HG02610 (cell line): ENCODE data around the gene FBXO36.
"Not testable (repeated sequence)": the region's sequence is repeated elsewhere in the genome, so short reads cannot be mapped to it uniquely, and the experiment has no call there.

Experiments
- ATAC-seq: cut with Tn5 transposase; IDR thresholded peaks from one replicate; pipeline ENCODE4 v1.9.1; 2021; ENCODE audit warnings: mild to moderate bottlenecking, moderate library complexity; ENCODE audit not compliant: unreplicated experiment

FBXO36 gene, protein sequence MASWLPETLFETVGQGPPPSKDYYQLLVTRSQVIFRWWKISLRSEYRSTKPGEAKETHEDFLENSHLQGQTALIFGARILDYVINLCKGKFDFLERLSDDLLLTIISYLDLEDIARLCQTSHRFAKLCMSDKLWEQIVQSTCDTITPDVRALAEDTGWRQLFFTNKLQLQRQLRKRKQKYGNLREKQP

DNA sequence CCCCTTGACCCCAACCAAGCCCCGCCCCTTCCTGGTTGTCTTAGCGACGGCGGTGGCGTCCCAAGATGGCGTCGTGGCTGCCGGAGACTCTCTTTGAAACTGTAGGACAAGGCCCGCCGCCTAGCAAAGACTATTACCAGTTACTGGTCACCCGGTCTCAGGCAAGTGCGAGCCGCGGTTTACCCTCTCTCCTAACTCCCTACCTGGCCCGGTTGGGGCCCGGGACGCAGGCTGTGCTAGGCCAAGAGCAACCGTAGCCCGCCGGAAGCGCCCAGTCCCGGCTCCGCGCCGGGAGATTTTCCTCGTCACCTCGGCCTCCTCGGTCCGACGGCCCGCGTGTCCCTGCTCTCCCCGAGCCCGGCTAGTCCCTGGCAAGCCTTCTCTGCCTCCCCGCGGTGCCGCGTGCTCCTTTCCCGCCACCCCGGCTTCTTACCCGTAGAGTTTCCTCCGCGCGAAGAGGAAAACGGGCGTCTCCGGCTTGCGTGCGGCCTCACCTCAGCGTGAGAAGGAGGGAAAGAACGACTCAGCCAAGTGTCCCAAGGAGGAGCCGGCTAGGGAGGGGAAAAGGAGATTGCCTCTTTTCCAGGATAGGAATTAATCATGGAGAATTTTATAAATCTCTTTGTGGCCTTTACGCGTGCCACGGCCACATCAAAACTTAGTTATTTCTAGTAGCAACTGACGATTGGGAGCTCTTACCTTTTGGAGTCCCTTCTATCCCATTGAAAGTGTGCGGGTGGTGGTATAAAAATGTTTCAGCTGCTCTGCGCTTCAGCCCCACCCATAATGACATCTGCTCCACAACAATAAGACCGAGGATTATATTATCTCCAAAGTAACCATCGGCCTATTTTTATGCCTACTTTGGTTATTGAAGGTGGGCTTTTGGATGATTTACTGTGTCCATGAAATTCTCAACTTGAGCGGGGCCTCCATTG, at the start of gene FBXO36:
Gene FBXO36, plus strand, starts transcription at position 55 of the 938 bp plus-strand sequence. Its CDS starts 11 bp downstream, at position 66.
- peak; percentile 67 for ATAC-seq

DNA sequence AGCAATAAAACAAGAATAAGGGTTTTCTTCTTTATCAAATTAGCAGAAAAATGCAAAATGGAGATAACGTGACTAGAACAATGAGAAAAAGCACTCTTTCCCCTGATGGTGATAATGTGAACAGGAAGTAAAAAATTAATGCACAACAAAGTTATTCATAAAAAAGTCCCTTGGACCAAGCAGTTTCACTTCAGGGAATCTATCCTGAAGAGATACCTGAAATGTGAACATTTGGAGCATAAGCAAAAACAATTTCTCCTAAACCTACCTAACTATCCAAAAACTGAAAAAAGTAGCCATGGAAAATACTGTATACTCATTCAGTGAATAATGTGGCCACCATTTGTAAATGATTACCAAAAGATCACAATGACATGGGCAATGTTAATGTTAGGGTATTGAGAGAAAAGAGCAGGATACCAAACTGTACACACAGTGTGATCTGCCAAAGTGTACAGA, 49.2 kb upstream of the FBXO36 start:
- peak; percentile 74 for ATAC-seq

DNA sequence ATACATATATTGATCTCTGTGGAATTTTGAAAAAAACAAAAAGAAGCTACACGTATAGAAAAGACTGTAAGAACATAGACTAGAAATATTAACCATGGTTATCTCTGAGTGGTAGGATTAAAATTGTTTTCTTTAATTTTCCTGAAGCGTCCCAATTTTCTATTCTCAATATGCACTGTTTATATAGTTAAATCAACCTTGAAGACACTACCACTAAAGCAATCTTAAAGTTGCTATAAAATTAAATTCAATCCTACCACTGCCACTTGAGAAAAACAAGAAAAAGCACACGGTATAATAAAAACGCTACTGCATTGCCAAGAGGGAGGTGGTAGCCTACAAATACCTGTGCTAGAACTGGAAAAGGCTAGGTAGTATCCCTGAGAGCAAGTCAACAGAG, 47.7 kb upstream of the FBXO36 start:
- ATAC-seq, result no peak

DNA sequence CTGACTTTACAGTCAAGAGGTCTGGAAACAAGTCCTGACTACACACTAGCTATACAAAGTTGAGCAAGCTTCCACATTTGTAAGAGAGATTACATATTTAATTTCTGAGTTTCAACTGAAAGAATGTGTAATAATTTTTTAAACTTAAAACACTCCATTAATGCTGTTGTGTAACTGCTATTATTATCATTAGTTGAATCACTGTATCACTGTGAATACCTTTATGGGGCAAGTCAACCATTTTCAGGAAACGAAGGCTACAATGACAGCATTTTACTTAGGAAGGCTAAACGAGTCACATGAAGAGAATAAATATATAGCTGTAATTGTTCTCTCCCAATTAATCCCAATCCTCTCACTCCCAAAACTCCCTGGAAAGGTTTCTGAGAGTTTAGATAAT, 46.8 kb upstream of the FBXO36 start:
- ATAC-seq, result no peak

DNA sequence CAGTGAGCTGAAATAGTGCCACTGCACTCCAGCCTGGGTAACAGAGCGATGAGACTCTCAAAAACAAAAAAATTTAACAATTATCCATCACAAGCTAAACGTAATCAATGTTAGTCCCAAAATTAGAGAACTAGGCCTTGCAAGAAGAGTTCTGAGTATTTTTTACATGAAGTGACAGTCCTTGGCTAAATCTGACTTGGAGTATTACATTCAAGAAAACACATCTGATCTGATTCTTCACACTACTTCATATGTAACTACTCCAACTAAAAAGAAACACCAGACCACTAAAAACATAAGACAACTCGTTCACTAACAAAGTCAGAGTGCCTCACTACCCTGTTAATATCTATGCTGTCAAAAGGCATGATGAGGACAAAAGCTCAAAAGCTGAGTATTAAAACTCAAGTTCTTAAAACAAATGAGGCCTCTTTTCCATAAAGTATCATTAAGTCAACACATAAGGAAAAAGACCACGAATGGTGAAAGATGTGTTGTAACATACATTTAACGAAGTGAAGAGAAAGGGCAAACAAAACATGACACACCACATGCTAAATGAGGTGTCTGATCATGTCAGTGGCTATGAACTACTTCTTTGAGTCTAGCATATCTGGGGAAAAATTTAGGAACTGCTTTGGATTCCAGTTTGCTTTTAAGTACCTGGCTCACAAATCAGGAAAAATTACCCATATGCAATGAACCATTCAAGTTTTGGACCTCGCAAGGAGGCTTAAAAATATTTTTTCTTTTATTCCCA, 42.9 kb upstream of the FBXO36 start:
- no peak for ATAC-seq

DNA sequence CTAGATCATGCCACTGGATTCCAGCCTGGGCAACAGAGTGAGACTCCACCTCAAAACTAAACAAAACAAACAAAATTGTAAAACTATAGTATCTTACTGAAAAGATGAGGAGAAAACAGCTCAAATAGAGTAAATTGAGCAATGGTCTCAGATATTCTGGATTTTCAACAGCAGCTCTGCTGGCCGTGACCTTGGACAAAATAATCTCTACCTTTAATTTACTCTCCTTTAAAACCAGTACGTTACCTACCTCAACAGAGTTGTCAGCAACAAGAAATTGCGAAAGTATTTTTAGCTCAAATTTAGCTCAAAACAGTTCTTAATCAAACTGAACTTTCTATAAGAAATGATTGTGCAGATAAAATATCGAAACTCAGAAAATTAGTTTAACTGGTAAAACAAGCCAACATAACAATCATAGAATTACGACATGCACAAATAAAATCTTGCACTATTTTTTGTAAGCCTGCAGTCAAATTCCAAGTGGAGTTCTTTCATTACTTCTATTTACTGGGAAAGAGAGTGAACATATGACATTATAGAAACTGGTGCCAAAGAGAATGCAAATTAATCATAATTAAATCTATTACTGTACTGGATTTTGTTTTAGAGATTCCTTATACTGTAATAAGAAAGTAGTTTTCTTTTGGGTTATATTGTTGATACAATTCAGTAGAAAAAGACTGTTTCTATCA, 41.3 kb upstream of the FBXO36 start:
- ATAC-seq, result no peak

DNA sequence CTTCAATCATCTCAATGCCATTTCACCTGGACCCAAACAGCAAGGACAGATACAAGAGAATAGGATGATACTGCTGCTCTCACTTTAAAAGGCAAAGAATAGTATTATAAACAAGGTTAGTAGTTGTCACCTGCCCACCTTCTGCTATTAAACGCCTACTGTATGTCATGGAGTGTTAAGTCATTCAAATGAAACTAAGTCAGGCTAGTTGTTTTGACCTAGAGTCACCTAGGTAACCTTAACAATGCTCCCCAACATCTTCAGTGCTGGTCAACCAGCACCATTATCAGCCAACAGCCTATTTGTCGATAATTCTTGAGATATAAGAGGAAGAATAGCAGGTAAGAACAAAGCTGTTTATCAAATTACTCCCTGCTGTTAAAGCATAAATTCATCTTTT, 39.7 kb upstream of the FBXO36 start:
- no peak for ATAC-seq

DNA sequence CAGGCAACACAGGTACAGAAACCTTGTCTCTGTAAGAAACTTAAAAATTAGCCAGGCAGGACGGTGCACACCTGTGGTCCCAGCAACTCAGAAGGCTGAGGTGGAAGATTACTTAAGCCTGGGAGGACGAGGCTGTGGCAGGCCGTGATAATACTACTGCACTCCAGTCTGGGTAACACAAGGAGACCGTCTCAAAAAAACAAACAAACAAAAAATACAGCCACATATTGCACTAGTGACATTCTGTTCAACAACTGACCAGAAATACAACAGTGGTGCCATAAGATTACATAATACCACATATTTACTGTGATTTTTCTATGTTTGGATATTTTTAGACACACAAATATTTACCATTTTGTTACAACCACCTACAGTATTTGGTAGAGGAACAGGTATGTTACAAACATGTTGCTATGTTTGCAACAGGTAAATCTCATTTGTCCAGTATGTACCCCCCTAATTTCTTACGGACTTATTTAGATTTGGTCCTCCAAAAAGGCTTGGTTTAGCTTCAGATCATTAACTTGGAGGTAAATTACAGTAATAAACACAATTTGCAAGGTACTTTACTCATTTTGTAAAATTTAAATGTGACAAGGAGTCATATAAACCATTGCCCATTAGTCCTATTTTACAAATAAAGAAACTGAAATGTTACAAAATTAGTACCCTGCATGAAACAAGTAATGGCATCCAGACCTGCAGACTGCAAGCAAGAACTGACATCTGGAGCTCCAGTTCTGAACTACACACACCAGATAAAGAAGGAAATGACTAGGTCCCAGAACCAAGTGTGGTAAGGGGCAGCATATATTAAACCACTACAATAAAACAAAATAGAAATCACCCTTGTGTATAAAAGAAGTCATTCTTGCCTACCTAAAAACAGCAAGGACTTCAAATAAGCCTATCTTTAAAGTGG, 37.3 kb upstream of the FBXO36 start:
- peak; percentile 88 for ATAC-seq

DNA sequence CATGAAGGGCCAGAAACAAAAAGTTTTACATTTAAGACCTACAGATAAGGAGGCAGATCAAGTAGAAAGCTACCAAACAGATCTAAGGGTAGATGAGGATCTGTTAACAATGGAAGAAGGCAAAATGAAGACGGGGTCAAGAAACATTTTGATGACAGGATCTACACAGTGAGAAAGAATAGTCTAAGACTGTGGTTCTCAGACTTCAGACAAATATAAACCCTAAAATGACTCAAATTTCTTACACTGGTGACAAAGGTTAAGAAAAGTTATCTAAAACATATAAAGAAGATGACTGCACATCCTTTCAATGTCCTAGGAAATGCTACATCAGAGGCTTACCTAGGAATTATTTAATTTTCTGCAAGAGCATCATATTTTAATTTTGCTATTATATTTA, 34.9 kb upstream of the FBXO36 start:
- no peak for ATAC-seq

DNA sequence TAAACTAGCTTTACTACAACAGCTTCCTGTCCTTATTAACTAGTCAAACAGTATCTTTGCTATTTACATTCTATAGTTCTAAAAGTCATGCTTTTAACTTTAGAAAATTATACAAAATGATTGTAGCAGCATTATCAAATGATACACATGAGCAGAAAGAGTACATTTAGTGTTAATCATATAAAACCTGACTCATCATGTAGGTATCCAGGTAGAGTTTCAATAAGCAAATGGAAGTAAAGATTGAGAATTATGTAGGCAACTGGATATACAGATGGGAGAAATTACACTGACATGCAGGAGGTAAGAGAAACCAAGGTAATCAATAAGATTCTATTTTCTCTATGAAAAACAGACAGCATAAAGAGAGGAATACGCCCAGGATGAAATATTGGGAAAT, 34.3 kb upstream of the FBXO36 start:
- ATAC-seq, result no peak

DNA sequence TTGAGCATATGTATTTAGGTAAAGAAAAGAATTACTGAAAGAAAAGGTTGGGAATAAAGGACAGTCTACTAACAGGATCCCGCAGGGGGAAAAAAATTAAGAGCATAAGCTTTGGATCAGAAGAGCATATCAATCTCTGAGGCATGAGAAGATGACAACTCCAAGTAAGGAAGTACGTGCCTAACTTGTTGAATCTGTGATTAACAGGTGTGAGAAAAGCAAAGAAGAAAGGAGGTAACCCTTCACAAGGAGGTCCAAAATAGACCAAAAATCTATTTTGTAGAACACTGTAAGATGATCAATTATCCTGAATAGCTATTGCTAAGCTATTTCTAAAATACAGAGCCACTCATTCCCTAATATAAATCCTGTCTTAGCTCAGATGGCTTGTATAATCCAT, 33.3 kb upstream of the FBXO36 start:
- no peak for ATAC-seq

DNA sequence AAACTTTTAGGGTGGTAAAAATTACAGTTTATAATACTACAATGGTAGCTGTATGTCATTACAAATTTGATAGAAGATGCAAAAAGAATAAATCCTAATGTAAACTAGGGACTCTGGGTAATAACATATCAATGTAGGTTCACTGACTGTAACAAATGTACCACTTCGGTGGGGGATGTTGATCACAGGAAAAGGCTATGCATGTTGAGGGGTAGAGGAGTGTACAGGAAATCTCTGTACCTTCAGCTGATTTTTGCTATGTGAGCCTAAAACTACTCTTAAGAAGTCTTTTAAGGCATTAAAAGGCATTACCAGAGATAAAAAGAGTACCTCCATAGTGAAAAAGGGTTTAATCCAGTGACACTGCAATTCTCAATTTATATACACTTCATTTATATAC, 25.4 kb upstream of the FBXO36 start:
- no peak for ATAC-seq

DNA sequence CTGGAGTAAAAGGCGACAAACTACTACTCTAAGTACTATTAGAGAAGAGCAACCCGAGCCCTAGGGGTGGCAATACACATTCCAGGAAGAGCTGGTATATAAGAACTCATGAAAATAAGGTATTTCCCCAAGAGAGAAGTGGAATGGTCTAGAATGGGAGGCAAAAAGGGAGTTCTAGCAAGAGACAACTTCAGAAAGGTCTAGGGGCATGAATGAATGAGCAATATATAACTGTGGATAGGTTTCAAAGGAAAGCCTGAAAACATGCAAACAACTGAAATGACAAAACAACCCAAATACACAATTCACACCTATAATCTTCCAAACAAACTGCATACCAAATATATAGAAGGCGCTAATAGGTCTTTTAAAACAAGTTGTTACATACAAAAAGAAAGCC, 22.7 kb upstream of the FBXO36 start:
- ATAC-seq, result no peak

DNA sequence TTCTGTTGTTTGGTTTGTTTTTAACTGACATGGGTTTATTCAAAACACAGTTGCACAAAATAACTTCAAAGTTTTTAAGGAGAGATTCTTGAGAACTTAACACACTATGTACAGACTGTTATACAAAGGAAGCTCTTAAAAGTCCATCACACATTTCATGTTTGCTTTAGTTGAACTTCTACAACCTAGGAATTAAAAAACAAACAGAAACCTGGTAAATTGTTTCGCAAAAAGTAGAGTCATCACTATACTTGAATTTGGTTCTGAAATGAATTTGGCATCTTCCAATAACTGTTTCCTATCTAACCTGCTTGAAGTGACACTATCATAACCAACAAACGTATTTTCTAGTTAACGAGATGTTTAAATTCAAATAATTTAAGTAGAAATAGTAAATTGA, 22.3 kb upstream of the FBXO36 start:
- ATAC-seq, result no peak

DNA sequence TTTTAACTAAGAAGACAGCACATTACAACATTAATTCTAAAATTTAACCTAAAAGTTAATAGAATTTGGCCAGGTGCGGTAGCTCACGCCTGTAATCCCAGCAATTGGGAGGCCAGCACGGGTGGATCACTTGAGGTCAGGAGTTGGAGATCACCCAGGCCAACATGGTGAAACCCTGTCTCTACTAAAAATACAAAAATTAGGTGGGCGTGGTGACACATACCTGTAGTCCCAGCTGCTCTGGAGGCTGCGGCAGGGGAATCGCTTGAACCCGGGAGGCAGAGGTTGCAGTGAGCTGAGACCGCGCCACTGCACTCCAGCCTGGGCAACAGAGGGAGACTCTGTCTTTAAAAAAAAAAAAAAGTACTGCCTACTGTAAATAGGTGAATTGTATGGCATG, 21.8 kb upstream of the FBXO36 start:
- not testable (repeated sequence) for ATAC-seq

DNA sequence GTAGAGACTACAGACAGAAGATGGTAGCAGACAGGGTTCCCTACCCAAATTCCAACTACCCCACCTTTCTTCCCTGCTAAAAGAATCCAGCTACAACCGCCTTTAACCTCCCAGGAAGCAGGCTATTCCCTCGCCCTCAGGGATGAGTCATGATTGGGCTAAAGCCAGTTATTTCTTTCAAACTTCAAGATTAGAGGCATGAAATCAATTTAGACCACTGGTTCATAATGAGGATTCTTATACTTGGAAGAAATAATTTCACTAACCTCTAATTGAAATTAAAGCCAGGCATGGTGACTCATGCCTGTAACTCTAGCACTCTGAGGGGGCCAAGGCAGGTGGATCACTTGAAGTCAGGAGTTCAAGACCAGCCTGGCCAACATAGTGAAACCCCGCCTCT, 20.5 kb upstream of the FBXO36 start:
- ATAC-seq, result no peak

DNA sequence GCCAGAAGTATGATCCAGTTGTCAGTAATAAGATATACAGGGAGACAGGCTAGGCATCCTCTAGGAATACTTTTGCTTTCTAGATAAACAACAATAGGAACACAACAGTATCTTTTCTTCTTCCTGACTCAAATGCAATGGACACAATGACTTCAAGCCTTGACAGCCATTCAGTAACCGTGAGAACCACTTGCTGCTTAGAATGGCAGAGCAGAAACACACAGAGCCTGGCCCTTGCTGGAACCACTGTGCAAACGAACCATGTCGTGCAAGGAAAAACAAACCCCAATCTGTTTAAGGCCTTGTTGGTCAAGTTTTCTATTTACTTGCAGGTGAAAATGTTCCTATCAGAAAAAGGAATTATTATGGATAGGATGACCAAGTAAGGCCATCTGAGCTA, 19.3 kb upstream of the FBXO36 start:
- no peak for ATAC-seq

DNA sequence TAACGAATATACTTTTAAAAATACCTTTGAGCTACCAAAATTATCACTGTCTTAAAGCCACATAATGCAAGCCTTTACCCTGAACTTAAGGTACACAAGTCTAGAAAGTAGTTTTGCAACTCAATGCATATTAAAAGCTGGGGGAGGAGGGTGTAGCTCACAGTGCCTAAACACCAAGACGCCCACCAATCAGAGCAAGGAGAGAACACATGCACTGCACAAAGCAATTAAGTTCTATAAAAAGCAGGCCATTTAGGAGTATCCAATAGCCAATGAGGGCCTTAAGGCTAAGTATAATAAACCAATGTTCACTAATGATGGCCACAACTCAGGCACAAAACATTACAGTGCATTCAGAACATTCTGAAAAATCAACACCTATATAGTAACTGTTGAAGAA, 16.7 kb upstream of the FBXO36 start:
- ATAC-seq, result no peak

DNA sequence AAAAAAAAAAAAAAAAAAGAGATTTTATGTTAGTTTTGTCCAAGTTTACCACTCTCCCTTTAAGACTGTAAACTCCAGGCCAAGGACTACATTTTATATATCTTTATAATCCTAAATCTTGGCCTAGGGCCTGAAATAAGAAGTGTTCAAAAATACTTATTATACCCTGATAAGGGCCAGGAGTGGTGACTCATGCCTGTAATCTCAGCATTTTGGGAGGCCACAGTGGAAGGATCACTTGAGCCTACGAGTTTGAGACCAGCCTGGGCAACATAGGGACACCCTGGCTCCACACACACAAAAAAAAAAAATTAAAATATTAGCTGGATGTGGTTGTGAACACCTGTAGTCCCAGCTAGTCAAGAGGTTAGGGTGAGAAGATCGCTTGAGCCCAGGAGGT, 13.2 kb upstream of the FBXO36 start:
- ATAC-seq, result no peak
